Osteoblast (primary cell): ENCODE results near the gene FMN1. TPM values are rescaled to one million over a fixed set of nuclear protein-coding genes. Genes with fewer than 3 reads are reported as not detected.

Experiments used
- DNase-seq: peaks from one replicate; pipeline ENCODE4 v3.0.0; 2011; ENCODE audit warnings: low spot score, mixed read lengths; ENCODE audit not compliant: insufficient read length; ENCODE audit errors: missing footprints
- H2AFZ ChIP-seq: 2 replicates; pipeline ENCODE4 v1.6.0; 2011; ENCODE audit warnings: mild to moderate bottlenecking, low read length
- H3K27ac ChIP-seq: 2 replicates; pipeline ENCODE4 v1.5.1; 2011; ENCODE audit warnings: mild to moderate bottlenecking, low read depth, low read length, moderate library complexity
- H3K27me3 ChIP-seq: 2 replicates; pipeline ENCODE4 v1.6.0; 2012; ENCODE audit warnings: mild to moderate bottlenecking, control low read depth, inconsistent platforms, low read length, moderate library complexity; ENCODE audit not compliant: insufficient read depth
- H3K36me3 ChIP-seq: 2 replicates; pipeline ENCODE4 v1.5.1; 2011; ENCODE audit warnings: mild to moderate bottlenecking, low read length, control low read depth, moderate library complexity; ENCODE audit not compliant: insufficient read depth
- H3K4me1 ChIP-seq: 2 replicates; pipeline ENCODE4 v1.5.1; 2011; ENCODE audit warnings: mild to moderate bottlenecking, low read length, control low read depth, moderate library complexity; ENCODE audit not compliant: insufficient read depth
- H3K4me2 ChIP-seq: 2 replicates; pipeline ENCODE4 v1.6.0; 2011; ENCODE audit warnings: mild to moderate bottlenecking, low read length; ENCODE audit not compliant: insufficient read depth
- H3K4me3 ChIP-seq: fragments of 200-600 bp; sonication (generic); 3 replicates; pipeline ENCODE4 v1.5.1; 2012; ENCODE audit warnings: mild to moderate bottlenecking, low read length, inconsistent platforms; ENCODE audit not compliant: insufficient read depth
- H3K79me2 ChIP-seq: 2 replicates; pipeline ENCODE4 v1.6.0; 2012; ENCODE audit warnings: mild to moderate bottlenecking, low read length, control low read depth, inconsistent platforms; ENCODE audit not compliant: insufficient read depth
- H3K9me3 ChIP-seq: 2 replicates; pipeline ENCODE4 v1.5.1; 2011; ENCODE audit warnings: low read depth, low read length, control low read depth
- H4K20me1 ChIP-seq: 2 replicates; pipeline ENCODE4 v1.6.0; 2012; ENCODE audit warnings: mild to moderate bottlenecking, low read length, control low read depth; ENCODE audit not compliant: insufficient read depth
- total RNA-seq: library from RNA; depleted of rRNA; stranded (reverse); fragments of >200 nt; gene quantifications from 2 replicates; pipeline ENCODE4 v1.2.3, GENCODE V29; 2012
- TF ChIP-seq, protein P1 (sequence below): IDR thresholded peaks from 2 replicates; pipeline ENCODE4 v1.5.1; 2011; ENCODE audit warnings: mild to moderate bottlenecking, low read depth, low read length, moderate library complexity; ENCODE audit errors: extremely low read depth

Gene FMN1
- total RNA-seq, 1 donor: 9.0 TPM

GRCh38 chr15:33182926-33183325, 11.6 kb downstream of the FMN1 start:
- Histone ChIP-seq H3K36me3 (no peaks in the 10 kb centered on the region), H4K20me1 (no peaks in the 10 kb centered on the region), H3K4me1 (no peaks in the 10 kb centered on the region), H3K27me3 (peaks cover 7% of the 10 kb centered on the region), H3K79me2 (no peaks in the 10 kb centered on the region), H3K4me3 (no peak overlapping the region), H2AFZ (no peak overlapping the region), H3K4me2 (no peak overlapping the region), H3K27ac (no peak overlapping the region), H3K9me3 (no peaks in the 10 kb centered on the region)
- TF ChIP-seq, protein P1, sequence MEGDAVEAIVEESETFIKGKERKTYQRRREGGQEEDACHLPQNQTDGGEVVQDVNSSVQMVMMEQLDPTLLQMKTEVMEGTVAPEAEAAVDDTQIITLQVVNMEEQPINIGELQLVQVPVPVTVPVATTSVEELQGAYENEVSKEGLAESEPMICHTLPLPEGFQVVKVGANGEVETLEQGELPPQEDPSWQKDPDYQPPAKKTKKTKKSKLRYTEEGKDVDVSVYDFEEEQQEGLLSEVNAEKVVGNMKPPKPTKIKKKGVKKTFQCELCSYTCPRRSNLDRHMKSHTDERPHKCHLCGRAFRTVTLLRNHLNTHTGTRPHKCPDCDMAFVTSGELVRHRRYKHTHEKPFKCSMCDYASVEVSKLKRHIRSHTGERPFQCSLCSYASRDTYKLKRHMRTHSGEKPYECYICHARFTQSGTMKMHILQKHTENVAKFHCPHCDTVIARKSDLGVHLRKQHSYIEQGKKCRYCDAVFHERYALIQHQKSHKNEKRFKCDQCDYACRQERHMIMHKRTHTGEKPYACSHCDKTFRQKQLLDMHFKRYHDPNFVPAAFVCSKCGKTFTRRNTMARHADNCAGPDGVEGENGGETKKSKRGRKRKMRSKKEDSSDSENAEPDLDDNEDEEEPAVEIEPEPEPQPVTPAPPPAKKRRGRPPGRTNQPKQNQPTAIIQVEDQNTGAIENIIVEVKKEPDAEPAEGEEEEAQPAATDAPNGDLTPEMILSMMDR: no peak
- DNase-seq: no peak

DNA sequence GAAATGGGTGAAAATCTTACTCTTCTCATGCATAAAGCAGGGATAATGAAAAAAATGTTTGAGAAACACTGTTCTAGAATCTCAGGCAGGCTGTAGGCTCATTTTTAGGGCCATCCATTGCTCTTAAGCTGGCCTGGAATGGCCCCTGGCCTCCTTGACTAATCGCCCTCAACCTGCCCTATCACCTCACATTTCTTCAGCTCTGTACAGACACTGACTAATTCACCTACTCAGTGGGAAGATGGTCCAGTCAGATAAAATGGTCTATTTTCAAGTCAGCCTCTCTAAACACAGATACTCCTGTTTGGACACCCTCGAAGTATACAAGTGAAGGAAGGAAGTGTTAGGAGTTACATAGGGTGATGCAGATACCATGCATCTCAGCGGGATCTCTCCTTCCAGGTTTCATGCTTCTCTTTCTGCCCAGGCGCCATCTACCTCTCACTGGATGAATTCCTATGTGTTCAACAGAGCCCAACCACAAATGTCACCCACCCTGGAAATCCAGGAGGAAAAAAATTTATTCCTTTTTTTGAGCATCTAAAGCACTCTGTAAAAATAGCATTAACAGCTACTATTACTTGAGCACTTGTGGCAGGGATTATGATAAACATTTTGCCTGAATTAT, 12.1 kb downstream of the FMN1 start:
- Histone ChIP-seq H3K4me3 (no peak overlapping the region), H4K20me1 (no peaks in the 10 kb centered on the region), H3K4me1 (no peaks in the 10 kb centered on the region)

DNA sequence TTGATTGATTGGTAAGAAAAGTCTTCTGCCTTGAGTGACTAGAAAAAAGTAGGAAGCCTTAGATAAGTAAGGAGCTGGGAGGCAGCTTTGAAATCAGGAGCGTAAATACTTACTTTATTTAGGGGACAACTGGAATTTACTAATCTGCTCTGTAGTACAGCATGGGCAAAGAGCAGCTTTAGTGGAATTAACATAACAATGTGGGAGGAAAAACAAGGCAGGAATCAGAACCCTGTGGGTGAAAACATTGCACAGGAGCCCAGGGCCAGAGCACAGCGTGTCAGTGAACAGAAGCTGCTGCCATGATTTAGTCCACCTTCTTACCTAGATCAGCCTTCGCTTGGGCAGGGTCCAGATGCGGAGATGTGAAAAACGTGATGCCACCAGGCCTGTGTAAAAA, 14.6 kb downstream of the FMN1 start:
- no peak overlapping the region for H2AFZ ChIP-seq
- no peak for DNase-seq
- peaks cover 7% of the 10 kb centered on the region for H3K27me3 ChIP-seq
- TF ChIP-seq, protein P1: no peak
- H3K9me3 ChIP-seq: no peaks in the 10 kb centered on the region
- no peaks in the 10 kb centered on the region for H3K36me3 ChIP-seq
- no peak overlapping the region for H3K4me3 ChIP-seq
- no peaks in the 10 kb centered on the region for H3K79me2 ChIP-seq
- no peak overlapping the region for H3K4me2 ChIP-seq
- H3K4me1 ChIP-seq: no peaks in the 10 kb centered on the region
- H3K27ac ChIP-seq: no peak overlapping the region
- no peaks in the 10 kb centered on the region for H4K20me1 ChIP-seq

More for the DNA sequence above, 12.1 kb downstream of the FMN1 start:
- no peaks in the 10 kb centered on the region for H3K36me3 ChIP-seq
- H3K79me2 ChIP-seq: no peaks in the 10 kb centered on the region
- TF ChIP-seq, protein P1: no peak
- H3K27me3 ChIP-seq: peaks cover 7% of the 10 kb centered on the region
- DNase-seq: no peak
- H3K4me2 ChIP-seq: no peak overlapping the region
- H3K27ac ChIP-seq: no peak overlapping the region
- H2AFZ ChIP-seq: no peak overlapping the region
- H3K9me3 ChIP-seq: no peaks in the 10 kb centered on the region

DNA sequence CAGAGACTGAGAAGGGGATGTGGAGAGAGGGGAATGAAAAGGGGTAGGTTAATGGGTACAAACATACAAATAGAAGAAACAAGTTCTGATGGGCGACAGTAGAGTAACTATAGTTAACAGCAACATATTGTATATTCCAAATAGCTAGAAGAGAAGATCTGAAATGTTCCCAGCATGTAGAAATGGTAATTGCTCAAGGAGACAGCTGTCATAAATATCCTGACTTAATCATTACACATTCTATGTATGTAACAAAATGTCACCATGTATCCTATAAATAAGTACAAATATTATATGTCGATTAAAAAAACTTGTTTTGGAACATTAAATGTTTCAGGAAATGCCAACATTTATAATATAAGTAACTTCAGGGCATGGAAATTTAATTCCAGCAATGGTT, 23.3 kb downstream of the FMN1 start:
- Histone ChIP-seq H3K79me2 (no peaks in the 10 kb centered on the region), H3K27me3 (peaks cover 20% of the 10 kb centered on the region), H3K36me3 (no peaks in the 10 kb centered on the region), H3K4me2 (no peak overlapping the region), H4K20me1 (no peaks in the 10 kb centered on the region), H2AFZ (no peak overlapping the region), H3K4me1 (no peaks in the 10 kb centered on the region), H3K9me3 (no peaks in the 10 kb centered on the region), H3K4me3 (no peak overlapping the region), H3K27ac (no peak overlapping the region)
- no peak for DNase-seq
- TF ChIP-seq, protein P1: no peak
